GM18505 (cell line): ENCODE data around the gene MXI1.

Source experiments
- ATAC-seq: cut with Tn5 transposase; IDR thresholded peaks from one replicate; pipeline ENCODE4 v1.9.1; 2021; ENCODE audit not compliant: unreplicated experiment
- POLR2A ChIP-seq: IDR thresholded peaks from 4 replicates; pipeline ENCODE4 v1.6.1; 2011; ENCODE audit warnings: borderline replicate concordance; ENCODE audit not compliant: insufficient read depth, insufficient read length; ENCODE audit errors: extremely low read depth

MXI1 gene

GRCh38 chr10:110203500-110204455 lies 3.6 kb upstream of the MXI1 start:
- TF ChIP-seq POLR2A = no peak
- no peak for ATAC-seq

- ATAC-seq = no peak
- no peak for TF ChIP-seq POLR2A
These were observed 2.2 kb upstream of the MXI1 start for GRCh38 chr10:110205051-110205675.

- no peak for ATAC-seq
These were observed 604 bp downstream of the MXI1 start for GRCh38 chr10:110207805-110208613.

GRCh38 chr10:110208614-110209453 lies 1.4 kb downstream of the MXI1 start:
- no peak for ATAC-seq
- TF ChIP-seq POLR2A = no peak

More at GRCh38 chr10:110207805-110208613, 604 bp downstream of the MXI1 start:
- TF ChIP-seq POLR2A = no peak

GRCh38 chr10:110209454-110209925 lies 2.1 kb downstream of the MXI1 start:
- no peak for ATAC-seq
- no peak for TF ChIP-seq POLR2A

- ATAC-seq = no peak
- TF ChIP-seq POLR2A = no peak
These were observed 2.7 kb downstream of the MXI1 start for GRCh38 chr10:110209926-110210673.

- peak; percentile 61 for ATAC-seq
- TF ChIP-seq POLR2A = peak; percentile 38
These were observed 3.5 kb downstream of the MXI1 start for GRCh38 chr10:110210674-110211464.

GRCh38 chr10:110211465-110211843 lies 4.0 kb downstream of the MXI1 start:
- ATAC-seq = no peak
- TF ChIP-seq POLR2A = no peak

GRCh38 chr10:110212119-110213006 lies 5.0 kb downstream of the MXI1 start:
- no peak for ATAC-seq
- TF ChIP-seq POLR2A = peak; percentile 35

GRCh38 chr10:110214371-110214826 lies 7.0 kb downstream of the MXI1 start:
- TF ChIP-seq POLR2A = no peak
- no peak for ATAC-seq
